AG09319 (cell line): ENCODE results near the gene LSM3.

ENCODE experiments used
- DNase-seq: peaks from one replicate; pipeline ENCODE4 v3.0.0-alpha.2; 2010; ENCODE audit warnings: low read depth; ENCODE audit errors: extremely low read depth
- CTCF ChIP-seq: IDR thresholded peaks from 2 replicates; pipeline ENCODE4 v1.5.1; 2011; ENCODE audit warnings: low read depth, mild to moderate bottlenecking, inconsistent platforms, low read length, moderate library complexity

The LSM3 gene

GRCh38 chr3:14158370-14158769 is 20.2 kb upstream of the LSM3 start:
- no peak for TF ChIP-seq CTCF
- DNase-seq: no peak

GRCh38 chr3:14159426-14159825 is 19.2 kb upstream of the LSM3 start:
- DNase-seq: no peak
- no peak for TF ChIP-seq CTCF

- no peak for TF ChIP-seq CTCF
- no peak for DNase-seq
Measured at GRCh38 chr3:14161282-14161681, 17.3 kb upstream of the LSM3 start.

- no peak for DNase-seq
- TF ChIP-seq CTCF: no peak
Measured at GRCh38 chr3:14162178-14162577, 16.4 kb upstream of the LSM3 start.

DNA sequence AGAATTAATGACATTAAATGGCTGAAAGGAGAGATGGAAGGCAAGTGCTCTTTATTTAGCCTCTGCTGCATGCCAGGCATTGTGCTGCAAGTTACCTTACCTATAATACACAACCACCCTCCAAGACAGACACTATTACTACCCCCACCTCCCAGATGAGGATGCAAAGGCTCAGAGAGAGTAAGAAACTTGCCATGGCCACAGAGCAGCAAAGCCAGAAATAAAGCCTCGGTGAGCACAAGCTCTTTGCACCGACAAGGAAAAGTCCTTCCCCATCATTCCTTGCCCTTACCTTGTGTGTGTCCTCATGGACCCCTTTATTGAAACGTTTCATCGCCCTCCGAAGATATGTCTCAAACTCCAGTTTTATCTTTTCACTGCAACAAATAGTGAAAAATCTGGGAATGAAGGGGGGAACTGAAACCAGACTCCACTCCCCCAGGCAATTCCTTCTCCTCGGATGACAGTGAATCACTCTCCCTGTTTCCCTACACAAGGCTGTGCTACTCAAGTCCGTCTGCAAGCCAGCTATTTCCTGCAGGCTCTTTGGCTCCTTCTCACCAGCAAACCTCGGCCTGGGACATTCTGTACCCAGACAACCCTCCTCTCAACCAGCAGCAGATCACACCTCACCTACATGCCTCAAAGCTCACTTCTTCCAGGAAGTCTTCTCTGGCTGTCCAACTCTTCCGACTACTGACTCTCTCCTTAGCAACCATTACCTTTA is 11.6 kb upstream of the LSM3 start:
- DNase-seq: no peak
- TF ChIP-seq CTCF: no peak

GRCh38 chr3:14169435-14169834 is 9.2 kb upstream of the LSM3 start:
- TF ChIP-seq CTCF: no peak
- DNase-seq: no peak

- DNase-seq: no peak
- TF ChIP-seq CTCF: no peak
Measured at GRCh38 chr3:14169871-14170270, 8.7 kb upstream of the LSM3 start.
